HFFc6 (cell line): ENCODE results near the gene CCNDBP1. TPM values are rescaled to one million over a fixed set of nuclear protein-coding genes. Genes with fewer than 3 reads are reported as not detected.

Experiments used
- DNase-seq: peaks from one replicate; pipeline ENCODE4 v3.0.0-alpha.2; 2018
- H3K27ac Mint-ChIP-seq: 2 replicates; pipeline ENCODE4 v1.8.0; 2020; ENCODE audit warnings: mild to moderate bottlenecking, mixed read lengths
- H3K27me3 Mint-ChIP-seq: 2 replicates; pipeline ENCODE4 v1.8.0; 2021; ENCODE audit warnings: mild to moderate bottlenecking, moderate library complexity, mixed read lengths; ENCODE audit not compliant: insufficient read depth
- H3K36me3 Mint-ChIP-seq: 2 replicates; pipeline ENCODE4 v1.8.0; 2021; ENCODE audit warnings: low read depth, mixed read lengths
- H3K4me1 Mint-ChIP-seq: 2 replicates; pipeline ENCODE4 v1.8.0; 2020; ENCODE audit warnings: low read depth, mixed read lengths
- H3K4me3 Mint-ChIP-seq: 2 replicates; pipeline ENCODE4 v1.8.0; 2020; ENCODE audit warnings: mild to moderate bottlenecking, moderate library complexity, mixed read lengths
- H3K9me3 Mint-ChIP-seq: 2 replicates; pipeline ENCODE4 v1.8.0; 2020; ENCODE audit warnings: mild to moderate bottlenecking, mixed read lengths
- total RNA-seq, 6 experiments: library from RNA; stranded (reverse); fragmentation: NEBNext Ultra II Directional; extraction: Animal tissue kit (Norgen Biotek cat#: 25700); gene quantifications; 2 replicates in 1 of 6; 3 replicates in 5 of 6; pipeline ENCODE4 v1.2.3, GENCODE V29; 2021
- TF ChIP-seq, protein P1 (sequence below): fragments of 200-600 bp; sonication (generic); IDR thresholded peaks from 2 replicates; pipeline ENCODE4 v1.5.0; 2021; ENCODE audit warnings: antibody characterized with exemption, mild to moderate bottlenecking

CCNDBP1 gene
- total RNA-seq, 6 experiments from 2014 or later: 50.9 to 60.7 (median 57.2) TPM

DNA sequence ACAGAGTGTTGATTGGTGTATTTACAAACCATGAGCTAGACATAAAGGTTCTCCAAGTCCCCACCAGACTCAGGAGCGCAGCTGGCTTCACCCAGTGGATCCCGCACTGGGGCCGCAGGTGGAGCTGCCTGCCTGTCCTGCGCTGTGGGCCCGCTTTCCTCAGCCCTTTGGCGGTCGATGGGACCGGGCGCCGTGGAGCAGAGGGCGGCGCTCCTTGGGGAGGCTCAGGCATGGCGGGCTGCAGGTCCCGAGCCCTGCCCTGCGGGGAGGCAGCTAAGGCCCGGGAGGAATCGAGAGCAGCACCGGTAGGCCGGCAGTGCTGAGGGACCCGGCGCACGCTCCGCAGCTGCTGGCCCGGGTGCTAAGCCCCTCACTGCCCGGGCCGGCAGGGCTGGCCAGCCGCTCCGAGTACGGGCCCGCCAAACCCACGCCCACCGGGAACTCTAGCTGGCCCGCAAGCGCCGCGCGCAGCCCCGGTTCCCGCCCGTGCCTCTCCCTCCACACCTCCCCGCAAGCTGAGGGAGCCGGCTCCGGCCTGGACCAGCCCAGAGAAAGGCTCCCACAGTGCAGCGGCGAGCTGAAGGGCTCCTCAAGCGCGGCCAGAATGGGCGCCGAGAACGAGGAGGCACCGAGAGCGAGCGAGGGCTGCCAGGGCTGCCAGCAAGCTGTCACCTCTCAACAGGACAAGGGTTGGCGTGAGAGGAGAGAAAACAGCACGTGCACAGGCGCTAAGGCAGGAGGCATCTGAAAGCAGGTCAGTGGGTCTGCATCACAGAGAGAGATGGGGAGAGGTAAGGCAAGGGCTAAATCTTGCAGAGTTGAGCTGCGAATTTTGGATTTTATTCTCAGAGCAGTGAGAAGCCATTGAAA lies 41.5 kb downstream of the CCNDBP1 start:
- Mint-ChIP-seq H3K27me3 (peaks cover 40% of the 10 kb centered on the region), H3K4me3 (no peak overlapping the region), H3K9me3 (no peaks in the 10 kb centered on the region), H3K27ac (no peak overlapping the region), H3K36me3 (no peaks in the 10 kb centered on the region), H3K4me1 (no peaks in the 10 kb centered on the region; the same call in 1 of the 2 replicates)
- TF ChIP-seq, protein P1, sequence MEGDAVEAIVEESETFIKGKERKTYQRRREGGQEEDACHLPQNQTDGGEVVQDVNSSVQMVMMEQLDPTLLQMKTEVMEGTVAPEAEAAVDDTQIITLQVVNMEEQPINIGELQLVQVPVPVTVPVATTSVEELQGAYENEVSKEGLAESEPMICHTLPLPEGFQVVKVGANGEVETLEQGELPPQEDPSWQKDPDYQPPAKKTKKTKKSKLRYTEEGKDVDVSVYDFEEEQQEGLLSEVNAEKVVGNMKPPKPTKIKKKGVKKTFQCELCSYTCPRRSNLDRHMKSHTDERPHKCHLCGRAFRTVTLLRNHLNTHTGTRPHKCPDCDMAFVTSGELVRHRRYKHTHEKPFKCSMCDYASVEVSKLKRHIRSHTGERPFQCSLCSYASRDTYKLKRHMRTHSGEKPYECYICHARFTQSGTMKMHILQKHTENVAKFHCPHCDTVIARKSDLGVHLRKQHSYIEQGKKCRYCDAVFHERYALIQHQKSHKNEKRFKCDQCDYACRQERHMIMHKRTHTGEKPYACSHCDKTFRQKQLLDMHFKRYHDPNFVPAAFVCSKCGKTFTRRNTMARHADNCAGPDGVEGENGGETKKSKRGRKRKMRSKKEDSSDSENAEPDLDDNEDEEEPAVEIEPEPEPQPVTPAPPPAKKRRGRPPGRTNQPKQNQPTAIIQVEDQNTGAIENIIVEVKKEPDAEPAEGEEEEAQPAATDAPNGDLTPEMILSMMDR: no peak
- DNase-seq: no peak

DNA sequence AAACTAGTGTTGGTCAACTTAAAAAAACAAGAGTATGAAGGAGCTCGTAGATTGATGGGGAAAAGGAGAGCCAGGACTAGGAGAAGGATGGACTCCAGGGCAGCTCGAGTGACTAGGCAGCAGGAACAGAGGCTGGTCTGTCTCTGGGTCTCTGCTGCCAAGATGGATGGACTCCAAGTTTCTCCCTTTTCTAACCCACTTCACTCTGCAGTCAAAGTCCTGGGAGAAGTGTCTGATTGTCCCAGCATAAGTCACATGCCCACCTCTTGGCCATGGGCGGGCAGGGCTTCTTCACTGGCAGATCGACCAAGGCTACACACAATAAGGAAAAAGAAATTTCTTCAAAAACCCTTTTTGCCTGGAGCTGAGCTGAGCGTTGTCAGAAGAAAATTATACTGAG lies 44.8 kb downstream of the CCNDBP1 start:
- peaks cover 43% of the 10 kb centered on the region for H3K27me3 Mint-ChIP-seq
- H3K4me1 Mint-ChIP-seq: no peaks in the 10 kb centered on the region; the same call in 1 of the 2 replicates
- H3K4me3 Mint-ChIP-seq: no peak overlapping the region
- DNase-seq: no peak
- H3K9me3 Mint-ChIP-seq: no peaks in the 10 kb centered on the region
- TF ChIP-seq, protein P1: no peak
- H3K27ac Mint-ChIP-seq: no peak overlapping the region
- H3K36me3 Mint-ChIP-seq: no peaks in the 10 kb centered on the region

DNA sequence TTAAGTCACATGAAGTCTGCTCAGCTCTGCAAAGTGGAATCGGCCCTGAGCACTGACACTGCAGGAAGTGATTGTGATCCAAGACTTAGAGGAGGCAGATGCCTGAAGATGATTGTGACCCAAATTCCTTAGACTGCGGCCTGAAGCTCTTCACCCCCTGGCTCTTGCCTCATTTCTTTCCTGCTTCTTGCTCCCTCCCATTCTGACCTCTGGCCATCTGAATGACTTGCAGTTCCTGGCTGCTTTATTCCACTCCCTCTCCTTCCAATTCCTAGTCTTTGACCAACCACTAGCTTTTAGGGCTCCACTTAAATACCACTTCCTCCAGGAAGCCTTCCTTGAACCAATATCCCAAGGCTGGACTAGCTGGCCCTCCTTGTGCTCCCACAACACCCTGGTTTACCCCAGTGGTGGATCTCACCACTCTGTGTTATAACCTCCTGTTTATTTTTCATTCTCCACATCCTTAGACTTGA lies 45.5 kb downstream of the CCNDBP1 start:
- H3K27ac Mint-ChIP-seq: no peak overlapping the region; the same call in 1 of the 2 replicates
- no peak overlapping the region for H3K4me3 Mint-ChIP-seq
- no peaks in the 10 kb centered on the region; the same call in 1 of the 2 replicates for H3K4me1 Mint-ChIP-seq
- H3K27me3 Mint-ChIP-seq: peaks cover 42% of the 10 kb centered on the region
- TF ChIP-seq, protein P1: no peak
- peak; percentile 6 for DNase-seq
- H3K36me3 Mint-ChIP-seq: no peaks in the 10 kb centered on the region
- H3K9me3 Mint-ChIP-seq: no peaks in the 10 kb centered on the region

DNA sequence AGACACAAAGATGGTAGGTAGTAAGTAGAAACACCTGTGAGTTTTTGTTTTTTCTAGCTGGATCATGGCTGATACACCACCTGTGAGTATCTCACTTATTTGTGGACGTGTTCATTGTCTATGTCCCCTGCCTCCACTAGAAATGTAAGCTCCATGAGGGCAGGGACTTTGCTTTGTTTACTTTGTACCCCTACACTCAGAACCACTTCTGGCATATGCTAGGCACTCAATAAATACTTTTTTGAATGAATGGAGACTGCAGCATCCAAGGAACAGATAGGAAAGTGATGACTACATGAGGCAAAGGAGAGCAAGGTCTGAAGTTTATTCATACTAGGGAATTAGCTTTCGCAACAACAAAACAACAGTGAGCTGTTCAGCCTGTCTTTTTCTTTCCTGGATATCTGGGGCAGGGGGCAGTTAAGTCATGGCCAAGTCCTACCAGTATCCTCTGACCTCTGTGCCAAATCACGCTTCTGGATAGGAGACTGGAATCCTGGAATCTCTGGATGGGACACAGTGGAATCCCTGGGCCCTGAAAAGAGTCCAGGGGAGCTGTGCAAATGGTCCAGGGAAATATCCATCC lies 47.2 kb downstream of the CCNDBP1 start:
- peaks cover 39% of the 10 kb centered on the region for H3K27me3 Mint-ChIP-seq
- H3K4me1 Mint-ChIP-seq: no peaks in the 10 kb centered on the region; the same call in 1 of the 2 replicates
- DNase-seq: no peak
- H3K4me3 Mint-ChIP-seq: no peak overlapping the region
- no peaks in the 10 kb centered on the region for H3K36me3 Mint-ChIP-seq
- no peak overlapping the region for H3K27ac Mint-ChIP-seq
- H3K9me3 Mint-ChIP-seq: no peaks in the 10 kb centered on the region
- TF ChIP-seq, protein P1: no peak

DNA sequence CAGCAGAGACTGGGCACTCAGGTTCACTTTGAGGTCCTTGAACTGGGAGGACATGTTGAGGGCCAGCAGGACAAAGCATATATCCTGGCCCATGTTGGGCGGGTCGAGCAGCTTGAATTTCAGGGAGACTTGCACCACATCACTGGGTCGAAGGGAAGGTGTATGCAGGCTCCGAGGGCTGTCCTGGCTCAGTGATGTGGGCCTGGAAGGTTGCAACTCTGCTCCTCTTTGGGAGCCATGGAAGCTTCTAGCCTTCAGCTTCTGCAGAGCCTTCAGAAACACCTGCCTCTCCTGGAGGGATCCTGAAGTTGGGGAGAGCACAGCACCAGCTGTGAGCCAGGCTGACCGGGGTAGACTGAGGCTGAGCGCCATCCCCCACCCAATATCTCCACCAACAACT lies 50.3 kb downstream of the CCNDBP1 start:
- peaks cover 36% of the 10 kb centered on the region for H3K27me3 Mint-ChIP-seq
- DNase-seq: no peak
- no peak overlapping the region for H3K4me3 Mint-ChIP-seq
- H3K9me3 Mint-ChIP-seq: no peaks in the 10 kb centered on the region
- H3K4me1 Mint-ChIP-seq: no peaks in the 10 kb centered on the region; the same call in 1 of the 2 replicates
- TF ChIP-seq, protein P1: no peak
- no peak overlapping the region for H3K27ac Mint-ChIP-seq
- H3K36me3 Mint-ChIP-seq: no peaks in the 10 kb centered on the region
